ENCODE results near the gene HSF5. TPM values are rescaled to one million over a fixed set of nuclear protein-coding genes. Genes with fewer than 3 reads are reported as not detected.

The HSF5 gene
- total RNA-seq, 2 donors from 2014 or later = 0.09 to 0.22 TPM

DNA sequence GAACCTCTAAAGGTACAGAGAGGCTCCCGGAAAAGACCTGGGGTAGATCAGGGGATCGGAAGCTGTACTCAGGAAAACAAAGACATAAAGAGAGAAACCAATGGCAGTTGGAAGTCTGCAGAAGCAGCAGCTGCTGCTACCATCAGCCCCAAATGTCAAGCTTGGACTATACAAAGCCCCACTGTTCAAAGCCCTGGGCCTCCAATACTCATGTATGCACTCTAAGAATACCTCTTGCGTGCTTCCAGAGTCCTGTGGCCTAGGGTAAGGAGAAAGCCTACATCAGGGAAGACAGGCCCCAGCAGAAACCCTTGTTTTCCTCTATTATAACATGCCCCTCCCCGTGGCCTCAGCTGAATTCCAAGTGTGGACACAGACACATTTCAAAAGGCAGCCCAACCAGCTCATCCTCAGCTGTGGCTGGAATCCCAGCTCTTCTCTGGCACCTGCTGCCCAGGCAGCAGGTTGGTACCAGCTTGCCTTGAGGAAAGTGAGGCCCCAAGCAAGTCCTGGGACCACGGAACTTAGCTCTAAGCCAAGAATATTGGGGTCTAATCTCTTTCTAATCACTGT, 45.5 kb upstream of the HSF5 start:
- no peak overlapping the region for H3K4me3 ChIP-seq (ENCODE audit: low read length)
- no peak for TF ChIP-seq CTCF (conservative IDR thresholded peaks at IDR 0.05)
- peaks cover 73% of the 10 kb centered on the region for H3K27me3 Mint-ChIP-seq (ENCODE audit: insufficient read depth)
- H3K4me3 Mint-ChIP-seq = no peak overlapping the region
- DNase-seq = no peak
- H3K36me3 ChIP-seq (ENCODE audit: control insufficient read depth, insufficient read depth, low read length) = no peaks in the 10 kb centered on the region
- peaks cover 13% of the 10 kb centered on the region for H3K4me1 Mint-ChIP-seq
- H3K9me3 Mint-ChIP-seq = no peaks in the 10 kb centered on the region
- no peak overlapping the region for H3K9ac ChIP-seq (ENCODE audit: extremely low read depth, low read length, poor library complexity, severe bottlenecking)
- no peak overlapping the region for H3K27ac ChIP-seq (ENCODE audit: low read depth, low read length)
- 86 to 88% methylated on average over 3 to 5 of the region's 5 CpGs for WGBS, 2 experiments (ENCODE audit: insufficient coverage in 1 of 2, insufficient read length in 1 of 2)
- H3K27me3 ChIP-seq (ENCODE audit: control insufficient read depth, insufficient read depth, low read length, poor library complexity, severe bottlenecking) = peaks cover 55% of the 10 kb centered on the region
- H3K9me3 ChIP-seq (ENCODE audit: control insufficient read depth, low read length) = no peaks in the 10 kb centered on the region
- H3K4me1 ChIP-seq (ENCODE audit: control insufficient read depth, insufficient read depth, low read length) = peaks cover under 1% of the 10 kb centered on the region
- no peaks in the 10 kb centered on the region for H3K36me3 Mint-ChIP-seq (ENCODE audit: low read depth)
- no peak overlapping the region for H3K27ac Mint-ChIP-seq

- H3K27me3 Mint-ChIP-seq (ENCODE audit: insufficient read depth) = peaks cover 71% of the 10 kb centered on the region
- H3K9me3 Mint-ChIP-seq = no peaks in the 10 kb centered on the region
- no peaks in the 10 kb centered on the region for H3K36me3 Mint-ChIP-seq (ENCODE audit: low read depth)
- Histone ChIP-seq H3K36me3 (ENCODE audit: control insufficient read depth, insufficient read depth, low read length) (no peaks in the 10 kb centered on the region), H3K4me3 (ENCODE audit: low read length) (peak overlapping the region; percentile 79), H3K9me3 (ENCODE audit: control insufficient read depth, low read length) (no peaks in the 10 kb centered on the region), H3K4me1 (ENCODE audit: control insufficient read depth, insufficient read depth, low read length) (peaks cover 6% of the 10 kb centered on the region), H3K27me3 (ENCODE audit: control insufficient read depth, insufficient read depth, low read length, poor library complexity, severe bottlenecking) (peaks cover 55% of the 10 kb centered on the region), H3K27ac (ENCODE audit: low read depth, low read length) (no peak overlapping the region), H3K9ac (ENCODE audit: extremely low read depth, low read length, poor library complexity, severe bottlenecking) (peak overlapping the region; percentile 6)
- peaks cover 17% of the 10 kb centered on the region for H3K4me1 Mint-ChIP-seq
- TF ChIP-seq CTCF (conservative IDR thresholded peaks at IDR 0.05) = no peak
- no peak for DNase-seq
- 82 to 92% methylated on average over 2 to 3 of the region's 3 CpGs for WGBS, 2 experiments (ENCODE audit: insufficient coverage in 1 of 2, insufficient read length in 1 of 2)
- no peak overlapping the region for H3K27ac Mint-ChIP-seq
- peak overlapping the region; percentile 51 for H3K4me3 Mint-ChIP-seq
Measured at GRCh38 chr17:58532555-58532951, 44.3 kb upstream of the HSF5 start.

GRCh38 chr17:58531661-58532554, 43.7 kb upstream of the HSF5 start:
- Histone ChIP-seq H3K4me1 (ENCODE audit: control insufficient read depth, insufficient read depth, low read length) (peaks cover 6% of the 10 kb centered on the region), H3K27me3 (ENCODE audit: control insufficient read depth, insufficient read depth, low read length, poor library complexity, severe bottlenecking) (peaks cover 55% of the 10 kb centered on the region), H3K9me3 (ENCODE audit: control insufficient read depth, low read length) (no peaks in the 10 kb centered on the region), H3K4me3 (ENCODE audit: low read length) (peak overlapping the region; percentile 79), H3K9ac (ENCODE audit: extremely low read depth, low read length, poor library complexity, severe bottlenecking) (peak overlapping the region; percentile 6), H3K27ac (ENCODE audit: low read depth, low read length) (no peak overlapping the region), H3K36me3 (ENCODE audit: control insufficient read depth, insufficient read depth, low read length) (no peaks in the 10 kb centered on the region)
- no peak for TF ChIP-seq CTCF (conservative IDR thresholded peaks at IDR 0.05)
- Mint-ChIP-seq H3K4me1 (peaks cover 17% of the 10 kb centered on the region), H3K4me3 (peak overlapping the region; percentile 51), H3K27ac (no peak overlapping the region), H3K9me3 (no peaks in the 10 kb centered on the region), H3K36me3 (ENCODE audit: low read depth) (no peaks in the 10 kb centered on the region), H3K27me3 (ENCODE audit: insufficient read depth) (peaks cover 70% of the 10 kb centered on the region)
- peak; percentile 91 for DNase-seq
- 0 to 2% methylated on average over 32 to 82 of the region's 82 CpGs for WGBS, 2 experiments (ENCODE audit: insufficient coverage in 1 of 2, insufficient read length in 1 of 2)
